B cell (primary cell): ENCODE results near the gene TNFRSF17.

Experiments
- CTCF ChIP-seq: fragments of 200-600 bp; IDR thresholded peaks from one replicate; pipeline ENCODE4 v1.8.0; 2022; ENCODE audit warnings: antibody characterized with exemption, mild to moderate bottlenecking
- EZH2 ChIP-seq: IDR thresholded peaks from 2 replicates; pipeline ENCODE4 v1.6.1; 2012; ENCODE audit warnings: borderline replicate concordance, low read depth, mild to moderate bottlenecking, moderate library complexity, low read length; ENCODE audit not compliant: insufficient read depth, poor library complexity, severe bottlenecking

GRCh38 chr16:12009462-12009861, 44.5 kb downstream of the TNFRSF17 start:
- TF ChIP-seq CTCF = no peak
- no peak for TF ChIP-seq EZH2
